NCI-H526 treated with DMSO at 0.1 percent for 48 hours (cell line): ENCODE results near the gene KBTBD8.

Experiments used
- DNase-seq: peaks from one replicate; lab custom pipeline; 2025; lab: John Stamatoyannopoulos, UW

KBTBD8 gene

DNA sequence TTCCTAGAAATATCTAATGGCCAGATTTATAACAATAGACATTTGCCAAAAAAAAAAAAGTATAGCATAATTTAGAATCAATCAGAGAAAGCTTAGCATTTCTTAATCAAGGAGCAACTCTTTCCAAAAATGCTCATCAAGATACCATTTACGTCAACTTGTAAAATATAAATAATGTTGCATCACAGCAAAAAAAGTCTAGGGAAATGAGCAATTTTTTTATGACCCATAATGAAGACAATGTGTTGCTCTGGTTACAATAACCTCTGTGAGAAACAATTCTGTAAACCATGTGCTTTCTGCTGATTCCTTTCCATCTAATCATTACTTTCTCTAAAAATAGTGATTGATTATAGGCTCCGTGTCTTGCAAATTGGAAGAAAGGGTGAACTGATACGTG lies 36.3 kb downstream of the KBTBD8 start:
- no peak for DNase-seq

- DNase-seq: no peak
Observed at GRCh38 chr3:67037615-67038014, 39.5 kb downstream of the KBTBD8 start.

DNA sequence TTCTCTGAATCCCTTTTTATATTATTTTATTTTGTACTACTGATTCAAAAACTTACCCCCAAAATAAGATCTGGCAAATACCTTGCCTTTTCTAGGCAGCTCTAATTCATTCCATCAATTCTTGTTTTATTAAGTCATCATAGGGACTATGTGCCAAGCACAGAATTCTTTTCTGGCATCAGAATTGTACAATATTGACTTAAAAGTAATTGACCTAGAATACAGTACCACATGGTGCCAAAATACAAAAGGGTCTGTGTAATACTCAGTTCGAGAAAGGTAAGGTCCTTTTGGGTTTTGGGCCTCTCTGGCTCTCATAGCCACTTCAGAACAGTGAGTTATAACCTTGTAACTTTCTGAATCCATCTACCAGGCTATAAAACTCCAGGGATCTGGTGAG lies 46.2 kb downstream of the KBTBD8 start:
- no peak for DNase-seq

GRCh38 chr3:67044955-67045354 lies 46.8 kb downstream of the KBTBD8 start:
- no peak for DNase-seq

DNA sequence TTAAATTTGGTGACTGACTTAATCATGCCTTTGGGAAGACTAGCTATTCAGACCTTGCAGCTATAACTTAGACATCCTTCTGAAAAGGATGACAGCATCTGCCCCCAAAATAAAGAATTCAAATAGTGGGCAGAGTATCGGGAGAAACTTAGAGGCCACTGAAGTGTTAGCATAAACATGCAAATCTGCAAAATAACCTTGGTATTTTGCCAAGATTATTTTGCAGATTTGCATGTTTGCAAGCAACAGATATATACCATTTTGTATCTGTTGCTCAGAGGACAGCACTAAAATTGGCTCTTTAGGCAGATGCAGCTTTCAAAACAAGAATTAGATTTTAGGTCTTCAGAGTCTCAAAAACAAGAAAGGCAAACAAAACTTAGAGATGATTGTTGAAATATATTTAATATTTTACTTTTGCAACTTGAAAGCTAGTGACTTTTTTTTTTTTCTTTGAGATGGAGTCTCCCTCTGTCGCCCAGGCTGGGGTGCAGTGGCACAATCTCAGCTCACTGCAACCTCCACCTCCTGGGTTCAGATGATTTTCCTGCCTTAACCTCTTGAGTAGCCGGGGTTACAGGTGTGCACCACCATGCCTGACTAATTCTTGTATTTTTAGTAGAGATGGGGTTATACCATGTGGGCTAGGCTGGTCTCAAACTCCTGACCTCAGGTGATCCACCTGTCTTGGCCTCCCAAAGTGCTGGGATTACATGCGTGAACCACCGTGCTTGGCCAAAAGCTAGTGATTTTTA lies 47.8 kb downstream of the KBTBD8 start:
- no peak for DNase-seq

DNA sequence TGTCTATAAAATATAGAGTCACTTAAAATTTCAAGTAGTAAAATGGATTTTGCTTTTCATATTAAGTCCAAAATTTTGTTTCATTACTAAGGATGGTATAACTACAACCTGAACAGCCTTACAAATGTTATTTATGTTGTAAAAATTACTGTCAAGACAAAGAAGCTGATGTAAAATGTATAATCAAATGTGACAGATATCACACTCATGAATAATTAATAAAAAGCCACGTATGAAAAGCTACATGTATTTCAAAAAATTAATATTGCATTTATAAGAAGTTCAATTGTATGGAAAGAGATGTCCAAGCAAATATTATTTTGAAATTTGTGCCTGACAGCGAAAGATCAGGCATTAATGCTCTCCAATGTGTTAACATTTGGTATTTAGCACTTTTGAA lies 48.9 kb downstream of the KBTBD8 start:
- no peak for DNase-seq

- no peak for DNase-seq
Observed at GRCh38 chr3:67048067-67048714, 50.1 kb downstream of the KBTBD8 start.

DNA sequence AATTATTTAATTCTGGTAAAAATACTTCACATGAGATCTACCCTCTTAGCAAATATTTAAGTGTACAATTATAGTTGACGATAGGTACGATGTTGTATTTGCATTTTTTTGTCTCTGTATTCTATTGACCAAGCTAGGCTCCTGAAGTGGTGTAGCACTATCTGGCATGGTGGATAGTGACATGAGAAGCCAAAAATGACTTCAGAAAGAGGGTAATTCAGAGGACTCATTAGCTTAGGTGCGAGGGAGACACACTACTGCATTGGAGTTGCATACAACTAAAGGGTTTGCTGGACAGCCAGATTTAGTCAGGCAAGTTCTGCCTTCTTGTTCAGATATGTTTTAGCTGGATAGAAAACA lies 50.6 kb downstream of the KBTBD8 start:
- DNase-seq: no peak

GRCh38 chr3:67059443-67059842 lies 61.3 kb downstream of the KBTBD8 start:
- no peak for DNase-seq
